ENCODE data around the gene SELENOP. TPM values are rescaled to one million over a fixed set of nuclear protein-coding genes. Genes with fewer than 3 reads are reported as not detected.

Gene SELENOP
- total and polyA plus RNA-seq, 2 of the 13 experiments (the other 11 are each of a cell fraction or from before 2014, with no cell fraction given), result 1,895 to 2,083 TPM

GRCh38 chr5:42753099-42753498 lies 58.6 kb downstream of the SELENOP start (continued):
- TF ChIP-seq, protein P1, sequence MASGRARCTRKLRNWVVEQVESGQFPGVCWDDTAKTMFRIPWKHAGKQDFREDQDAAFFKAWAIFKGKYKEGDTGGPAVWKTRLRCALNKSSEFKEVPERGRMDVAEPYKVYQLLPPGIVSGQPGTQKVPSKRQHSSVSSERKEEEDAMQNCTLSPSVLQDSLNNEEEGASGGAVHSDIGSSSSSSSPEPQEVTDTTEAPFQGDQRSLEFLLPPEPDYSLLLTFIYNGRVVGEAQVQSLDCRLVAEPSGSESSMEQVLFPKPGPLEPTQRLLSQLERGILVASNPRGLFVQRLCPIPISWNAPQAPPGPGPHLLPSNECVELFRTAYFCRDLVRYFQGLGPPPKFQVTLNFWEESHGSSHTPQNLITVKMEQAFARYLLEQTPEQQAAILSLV (CRISPR knock-in tag; IDR thresholded peaks at IDR 0.05; ENCODE audit: borderline replicate concordance), result no peak
- no peak for TF ChIP-seq THYN1 (CRISPR knock-in tag; IDR thresholded peaks at IDR 0.05; ENCODE audit: borderline replicate concordance, low read depth)
- no peak for TF ChIP-seq RORA (CRISPR knock-in tag; IDR thresholded peaks at IDR 0.05)
- no peak for TF ChIP-seq ZNF10 (CRISPR knock-in tag; IDR thresholded peaks at IDR 0.05; ENCODE audit: borderline replicate concordance, low read depth)
- TF ChIP-seq POLR2G (IDR thresholded peaks at IDR 0.05; ENCODE audit: low read depth, low read length), result no peak

- Histone ChIP-seq H3K4me2 (ENCODE audit: low read depth, low read length) (no peak overlapping the region), H4K20me1 (ENCODE audit: insufficient read depth, low read length) (no peaks in the 10 kb centered on the region), H3K9me3 (ENCODE audit: low read length) (no peaks in the 10 kb centered on the region), H3K79me2 (ENCODE audit: insufficient read depth, low read length) (no peaks in the 10 kb centered on the region), H3K9ac (ENCODE audit: insufficient read depth, low read depth, low read length) (no peak overlapping the region), H3K27ac (ENCODE audit: extremely low read length, insufficient read depth, low read length) (no peak overlapping the region), H2AFZ (ENCODE audit: low read length) (no peak overlapping the region), H3K27me3 (ENCODE audit: control insufficient read depth in 1 of 2, insufficient read depth in 2 of 2, low read length in 2 of 2) (no peaks in the 10 kb centered on the region), H3K4me1 (ENCODE audit: insufficient read depth, low read length) (no peaks in the 10 kb centered on the region), H3K4me3 (replicated peaks in 1 of 3; ENCODE audit: insufficient read depth in 1 of 3, low read depth in 2 of 3, low read length in 3 of 3) (no peak overlapping the region), H3K36me3 (replicated peaks in 1 of 2; ENCODE audit: control insufficient read depth in 1 of 2, insufficient read depth in 2 of 2, low read length in 2 of 2) (no peaks in the 10 kb centered on the region)
- no peak for FAIRE-seq
- CTCF ChIA-PET (ENCODE audit: low intra/inter-chr PET ratio, low total read pairs), result no interaction called here
- TF ChIP-seq GMEB2 (CRISPR knock-in tag; IDR thresholded peaks at IDR 0.05; ENCODE audit: low read depth) (no peak), ZBTB21 (CRISPR knock-in tag; IDR thresholded peaks at IDR 0.05) (no peak)
- TF ChIP-seq, protein P2, sequence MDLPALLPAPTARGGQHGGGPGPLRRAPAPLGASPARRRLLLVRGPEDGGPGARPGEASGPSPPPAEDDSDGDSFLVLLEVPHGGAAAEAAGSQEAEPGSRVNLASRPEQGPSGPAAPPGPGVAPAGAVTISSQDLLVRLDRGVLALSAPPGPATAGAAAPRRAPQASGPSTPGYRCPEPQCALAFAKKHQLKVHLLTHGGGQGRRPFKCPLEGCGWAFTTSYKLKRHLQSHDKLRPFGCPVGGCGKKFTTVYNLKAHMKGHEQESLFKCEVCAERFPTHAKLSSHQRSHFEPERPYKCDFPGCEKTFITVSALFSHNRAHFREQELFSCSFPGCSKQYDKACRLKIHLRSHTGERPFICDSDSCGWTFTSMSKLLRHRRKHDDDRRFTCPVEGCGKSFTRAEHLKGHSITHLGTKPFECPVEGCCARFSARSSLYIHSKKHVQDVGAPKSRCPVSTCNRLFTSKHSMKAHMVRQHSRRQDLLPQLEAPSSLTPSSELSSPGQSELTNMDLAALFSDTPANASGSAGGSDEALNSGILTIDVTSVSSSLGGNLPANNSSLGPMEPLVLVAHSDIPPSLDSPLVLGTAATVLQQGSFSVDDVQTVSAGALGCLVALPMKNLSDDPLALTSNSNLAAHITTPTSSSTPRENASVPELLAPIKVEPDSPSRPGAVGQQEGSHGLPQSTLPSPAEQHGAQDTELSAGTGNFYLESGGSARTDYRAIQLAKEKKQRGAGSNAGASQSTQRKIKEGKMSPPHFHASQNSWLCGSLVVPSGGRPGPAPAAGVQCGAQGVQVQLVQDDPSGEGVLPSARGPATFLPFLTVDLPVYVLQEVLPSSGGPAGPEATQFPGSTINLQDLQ (CRISPR knock-in tag; IDR thresholded peaks at IDR 0.05), result no peak
- ATAC-seq, result no peak
- in situ Hi-C loops (cut with HindIII; ENCODE audit: extremely low pct_ligation_motif_present, low pct_unique_long_range_greater_than_20kb), result loop anchor here (25.0 kb wide), 1 partner anchor 889 kb away; the partner anchor contains the start of gene OXCT1
- POLR2A ChIA-PET, result no interaction called here
- intact Hi-C loops (cut with micrococcal nuclease; ENCODE audit: unreplicated experiment), result no loop called here
- no peak for DNase-seq (ENCODE audit: low spot score)
- WGBS (ENCODE audit: low lambda C conversion rate), result 10% methylated on average over 5 of the region's 5 CpGs
- BruUV-seq (replicated peaks), result no TSS peak
Measured at GRCh38 chr5:42751044-42751443, 60.6 kb downstream of the SELENOP start.
